Measurements from ENCODE around the gene SCN9A. TPM values are rescaled to one million over a fixed set of nuclear protein-coding genes. Genes with fewer than 3 reads are reported as not detected.
"Not testable (repeated sequence)": the region's sequence is repeated elsewhere in the genome, so short reads cannot be mapped to it uniquely, and the experiment has no call there.

Gene SCN9A
- total and polyA plus RNA-seq, 2 donors (not counting 1 experiment from before 2014, with no cell fraction given): not detected

DNA sequence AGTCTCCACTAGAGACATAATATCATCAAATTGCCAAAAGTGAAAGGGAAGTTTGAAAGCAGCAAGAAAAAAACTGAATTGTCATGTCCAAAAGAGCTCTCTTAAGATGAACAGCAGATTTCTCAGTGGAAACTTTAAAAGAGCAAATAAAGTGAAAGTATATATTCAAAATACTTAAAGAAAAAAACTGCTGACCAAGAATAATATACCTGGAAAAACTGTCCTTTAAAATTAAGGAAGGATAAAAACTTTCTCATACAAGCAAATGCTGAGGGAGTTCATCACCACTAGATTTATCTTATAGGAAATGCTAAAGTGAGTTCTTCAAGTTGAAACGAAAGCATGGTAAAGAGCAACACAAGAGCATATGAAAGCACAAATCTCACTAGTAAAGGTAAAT, 164.7 kb downstream of the SCN9A start:
- intact Hi-C loops (cut with micrococcal nuclease): no loop called here
- Mint-ChIP-seq H3K4me3 (no peak overlapping the region), H3K27ac (no peak overlapping the region), H3K9me3 (ENCODE audit: insufficient read depth) (peaks cover 7% of the 10 kb centered on the region), H3K4me1 (no peaks in the 10 kb centered on the region), H3K27me3 (no peaks in the 10 kb centered on the region)
- H2AFZ ChIP-seq (ENCODE audit: insufficient read depth, low read depth, low read length, poor library complexity, severe bottlenecking): no peak overlapping the region
- no peaks in the 10 kb centered on the region for H3K79me2 ChIP-seq (ENCODE audit: control insufficient read depth, insufficient read depth, low read length)
- DNase-seq (no peak), ATAC-seq (ENCODE audit: low read depth) (no peak)
- H3K4me2 ChIP-seq (replicated peaks; ENCODE audit: low read depth, low read length, poor library complexity, severe bottlenecking): no peak overlapping the region
- no CpG with 5 or more reads among the region's 1 CpG for WGBS (ENCODE audit: insufficient coverage)
- POLR2A ChIA-PET: no interaction called here
- peaks cover 0 to 7% (median 4%) of the 10 kb centered on the region in 3 donors for H3K9me3 ChIP-seq (ENCODE audit: control extremely low read depth in 1 of 3, control insufficient read depth in 2 of 3, insufficient read depth in 1 of 3, low read length in 2 of 3)
- no peaks in the 10 kb centered on the region for H3K27me3 ChIP-seq (replicated peaks in 1 of 4; ENCODE audit: control extremely low read depth in 1 of 4, control insufficient read depth in 3 of 4, insufficient read depth in 4 of 4, low read length in 3 of 4)
- no peaks in the 10 kb centered on the region for H3K4me1 ChIP-seq (ENCODE audit: control insufficient read depth in 2 of 2, insufficient read depth in 2 of 2, low read length in 2 of 2)
- H3K36me3 ChIP-seq (replicated peaks in 1 of 2; ENCODE audit: control extremely low read depth in 1 of 2, control insufficient read depth in 1 of 2, extremely low read depth in 1 of 2, insufficient read depth in 2 of 2, low read length in 1 of 2): no peaks in the 10 kb centered on the region
- no peak overlapping the region for H3K27ac ChIP-seq (ENCODE audit: low read length in 2 of 2)
- no peak for TF ChIP-seq EZH2 (IDR thresholded peaks at IDR 0.05; ENCODE audit: borderline replicate concordance, insufficient read depth, low read depth, low read length, poor library complexity, severe bottlenecking)
- TF ChIP-seq, protein P1, sequence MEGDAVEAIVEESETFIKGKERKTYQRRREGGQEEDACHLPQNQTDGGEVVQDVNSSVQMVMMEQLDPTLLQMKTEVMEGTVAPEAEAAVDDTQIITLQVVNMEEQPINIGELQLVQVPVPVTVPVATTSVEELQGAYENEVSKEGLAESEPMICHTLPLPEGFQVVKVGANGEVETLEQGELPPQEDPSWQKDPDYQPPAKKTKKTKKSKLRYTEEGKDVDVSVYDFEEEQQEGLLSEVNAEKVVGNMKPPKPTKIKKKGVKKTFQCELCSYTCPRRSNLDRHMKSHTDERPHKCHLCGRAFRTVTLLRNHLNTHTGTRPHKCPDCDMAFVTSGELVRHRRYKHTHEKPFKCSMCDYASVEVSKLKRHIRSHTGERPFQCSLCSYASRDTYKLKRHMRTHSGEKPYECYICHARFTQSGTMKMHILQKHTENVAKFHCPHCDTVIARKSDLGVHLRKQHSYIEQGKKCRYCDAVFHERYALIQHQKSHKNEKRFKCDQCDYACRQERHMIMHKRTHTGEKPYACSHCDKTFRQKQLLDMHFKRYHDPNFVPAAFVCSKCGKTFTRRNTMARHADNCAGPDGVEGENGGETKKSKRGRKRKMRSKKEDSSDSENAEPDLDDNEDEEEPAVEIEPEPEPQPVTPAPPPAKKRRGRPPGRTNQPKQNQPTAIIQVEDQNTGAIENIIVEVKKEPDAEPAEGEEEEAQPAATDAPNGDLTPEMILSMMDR (IDR thresholded peaks at IDR 0.05): no peak
- H4K20me1 ChIP-seq (ENCODE audit: control insufficient read depth, insufficient read depth, low read length, poor library complexity, severe bottlenecking): no peaks in the 10 kb centered on the region
- CTCF ChIA-PET: interaction anchor here (0.6 kb wide), 1 partner anchor 37 kb away, joined by 3 read pairs; no protein-coding TSS in a partner anchor
- no peak overlapping the region for H3K9ac ChIP-seq (ENCODE audit: low read length)
- no peak overlapping the region for H3K4me3 ChIP-seq (ENCODE audit: control extremely low read depth in 1 of 5, extremely low read depth in 1 of 5, insufficient read depth in 1 of 5, low read depth in 2 of 5, low read length in 4 of 5)

DNA sequence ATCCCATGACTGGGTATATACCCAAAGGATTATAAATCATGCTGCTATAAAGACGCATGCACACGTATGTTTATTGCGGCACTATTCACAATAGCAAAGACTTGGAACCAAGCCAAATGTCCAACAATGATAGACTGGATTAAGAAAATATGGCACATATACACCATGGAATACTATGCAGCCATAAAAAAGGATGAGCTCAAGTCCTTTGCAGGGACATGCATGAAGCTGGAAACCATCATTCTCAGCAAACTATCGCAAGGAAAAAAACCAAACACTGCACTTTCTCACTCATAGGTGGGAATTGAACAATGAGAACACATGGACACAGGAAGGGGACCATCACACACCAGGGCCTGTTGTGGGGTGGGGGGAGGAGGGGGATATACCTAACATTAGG, 165.8 kb downstream of the SCN9A start:
- H3K4me1 Mint-ChIP-seq; H3K9me3 Mint-ChIP-seq (ENCODE audit: insufficient read depth); ATAC-seq (ENCODE audit: low read depth); H3K4me3 Mint-ChIP-seq; H3K4me2 ChIP-seq (replicated peaks; ENCODE audit: low read depth, low read length, poor library complexity, severe bottlenecking); CTCF ChIA-PET; intact Hi-C loops (cut with micrococcal nuclease); H3K4me1 ChIP-seq (ENCODE audit: control insufficient read depth in 2 of 2, insufficient read depth in 2 of 2, low read length in 2 of 2); H3K27me3 ChIP-seq (replicated peaks in 1 of 4; ENCODE audit: control extremely low read depth in 1 of 4, control insufficient read depth in 3 of 4, insufficient read depth in 4 of 4, low read length in 3 of 4); H3K9me3 ChIP-seq (ENCODE audit: control extremely low read depth in 1 of 3, control insufficient read depth in 2 of 3, insufficient read depth in 1 of 3, low read length in 2 of 3); POLR2A ChIA-PET; H4K20me1 ChIP-seq (ENCODE audit: control insufficient read depth, insufficient read depth, low read length, poor library complexity, severe bottlenecking); H3K4me3 ChIP-seq (ENCODE audit: control extremely low read depth in 1 of 5, extremely low read depth in 1 of 5, insufficient read depth in 1 of 5, low read depth in 2 of 5, low read length in 4 of 5); H3K27me3 Mint-ChIP-seq; H3K27ac ChIP-seq (ENCODE audit: low read length in 2 of 2); H3K79me2 ChIP-seq (ENCODE audit: control insufficient read depth, insufficient read depth, low read length); DNase-seq; H3K9ac ChIP-seq (ENCODE audit: low read length); H3K36me3 ChIP-seq (replicated peaks in 1 of 2; ENCODE audit: control extremely low read depth in 1 of 2, control insufficient read depth in 1 of 2, extremely low read depth in 1 of 2, insufficient read depth in 2 of 2, low read length in 1 of 2); H2AFZ ChIP-seq (ENCODE audit: insufficient read depth, low read depth, low read length, poor library complexity, severe bottlenecking); H3K27ac Mint-ChIP-seq: not testable (repeated sequence)
- WGBS (ENCODE audit: insufficient coverage): no CpG with 5 or more reads among the region's 4 CpGs

DNA sequence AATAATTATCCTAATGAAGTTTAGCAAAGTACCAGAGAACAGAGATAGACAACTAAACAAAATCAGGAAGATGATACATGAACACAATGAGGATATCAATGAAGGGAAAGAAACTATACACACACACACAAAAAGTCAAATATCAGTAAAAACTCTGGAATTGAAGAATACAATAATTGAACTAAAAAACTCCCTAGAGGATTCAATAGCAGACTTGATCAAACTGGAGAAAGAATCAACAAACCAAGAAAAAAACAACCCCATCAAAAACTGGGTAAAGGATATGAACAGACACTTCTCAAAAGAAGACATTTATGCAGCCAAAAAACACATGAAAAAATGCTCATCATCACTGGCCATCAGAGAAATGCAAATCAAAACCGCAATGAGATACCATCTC, 166.4 kb downstream of the SCN9A start:
- DNase-seq; CTCF ChIA-PET; H3K4me1 ChIP-seq (ENCODE audit: control insufficient read depth in 2 of 2, insufficient read depth in 2 of 2, low read length in 2 of 2); H3K27ac Mint-ChIP-seq; H3K79me2 ChIP-seq (ENCODE audit: control insufficient read depth, insufficient read depth, low read length); POLR2A ChIA-PET; H3K4me3 ChIP-seq (ENCODE audit: control extremely low read depth in 1 of 5, extremely low read depth in 1 of 5, insufficient read depth in 1 of 5, low read depth in 2 of 5, low read length in 4 of 5); H3K9ac ChIP-seq (ENCODE audit: low read length); H3K27ac ChIP-seq (ENCODE audit: low read length in 2 of 2); H3K36me3 ChIP-seq (replicated peaks in 1 of 2; ENCODE audit: control extremely low read depth in 1 of 2, control insufficient read depth in 1 of 2, extremely low read depth in 1 of 2, insufficient read depth in 2 of 2, low read length in 1 of 2); ATAC-seq (ENCODE audit: low read depth); intact Hi-C loops (cut with micrococcal nuclease); H3K4me3 Mint-ChIP-seq; H3K27me3 ChIP-seq (replicated peaks in 1 of 4; ENCODE audit: control extremely low read depth in 1 of 4, control insufficient read depth in 3 of 4, insufficient read depth in 4 of 4, low read length in 3 of 4); H4K20me1 ChIP-seq (ENCODE audit: control insufficient read depth, insufficient read depth, low read length, poor library complexity, severe bottlenecking); H3K4me2 ChIP-seq (replicated peaks; ENCODE audit: low read depth, low read length, poor library complexity, severe bottlenecking); H3K4me1 Mint-ChIP-seq; H2AFZ ChIP-seq (ENCODE audit: insufficient read depth, low read depth, low read length, poor library complexity, severe bottlenecking); H3K27me3 Mint-ChIP-seq; H3K9me3 ChIP-seq (ENCODE audit: control extremely low read depth in 1 of 3, control insufficient read depth in 2 of 3, insufficient read depth in 1 of 3, low read length in 2 of 3); H3K9me3 Mint-ChIP-seq (ENCODE audit: insufficient read depth): not testable (repeated sequence)
- no CpG with 5 or more reads among the region's 1 CpG for WGBS (ENCODE audit: insufficient coverage)
